Keratinocyte (primary cell): ENCODE results near the gene ETV3L. TPM values are rescaled to one million over a fixed set of nuclear protein-coding genes. Genes with fewer than 3 reads are reported as not detected.

Experiments
- DNase-seq: peaks from one replicate; pipeline ENCODE4 v3.0.0-alpha.2; 2011; ENCODE audit warnings: low read depth, missing footprints, low spot score
- FAIRE-seq: peaks from 2 replicates; lab custom pipeline; 2011; peaks lifted over from hg19 to GRCh38; lab: Jason Lieb, UNC
- H2AFZ ChIP-seq: 2 replicates; pipeline ENCODE4 v1.6.0; 2012; ENCODE audit warnings: low read length, control low read depth, inconsistent platforms; ENCODE audit not compliant: control insufficient read depth
- H3K27ac ChIP-seq: 2 replicates; pipeline ENCODE4 v1.5.1; 2011; ENCODE audit warnings: low read length; ENCODE audit not compliant: control insufficient read depth, insufficient read depth
- H3K27me3 ChIP-seq: 3 replicates; pipeline ENCODE4 v1.6.0; 2011; ENCODE audit warnings: low read length; ENCODE audit not compliant: control insufficient read depth, insufficient read depth; ENCODE audit errors: extremely low read depth
- H3K36me3 ChIP-seq, 2 experiments: 2 replicates in 1 of 2; 3 replicates in 1 of 2; pipeline ENCODE4 v1.5.1; 2011; ENCODE audit warnings: low read length in 2 of 2, mild to moderate bottlenecking in 1 of 2; ENCODE audit not compliant: control insufficient read depth in 2 of 2, insufficient read depth in 2 of 2; ENCODE audit errors: extremely low read depth in 1 of 2
- H3K4me1 ChIP-seq: 3 replicates; pipeline ENCODE4 v1.5.1; 2011; ENCODE audit warnings: low read length; ENCODE audit not compliant: control insufficient read depth, insufficient read depth; ENCODE audit errors: extremely low read depth
- H3K4me2 ChIP-seq: 3 replicates; pipeline ENCODE4 v1.6.0; 2011; ENCODE audit warnings: low read depth, low read length; ENCODE audit not compliant: control insufficient read depth, insufficient read depth; ENCODE audit errors: extremely low read depth
- H3K4me3 ChIP-seq, 3 experiments: fragments of 200-600 bp in 1 of 3; sonication (generic) in 1 of 3; 2 replicates in 2 of 3; 3 replicates in 1 of 3; pipeline ENCODE4 v1.5.1; 2011 to 2016; ENCODE audit warnings: low read length in 3 of 3, mild to moderate bottlenecking in 3 of 3, control low read depth in 2 of 3, inconsistent platforms in 1 of 3, low read depth in 1 of 3, mixed read lengths in 1 of 3, mixed run types in 1 of 3, moderate library complexity in 1 of 3; ENCODE audit not compliant: control insufficient read depth in 2 of 3, insufficient read depth in 2 of 3; ENCODE audit errors: extremely low read depth in 1 of 3
- H3K79me2 ChIP-seq: 2 replicates; pipeline ENCODE4 v1.6.0; 2012; ENCODE audit warnings: low read length; ENCODE audit not compliant: control insufficient read depth, insufficient read depth
- H3K9ac ChIP-seq: 3 replicates; pipeline ENCODE4 v1.6.0; 2011; ENCODE audit warnings: low read length; ENCODE audit not compliant: control insufficient read depth, insufficient read depth; ENCODE audit errors: extremely low read depth
- H3K9me1 ChIP-seq: 3 replicates; pipeline ENCODE4 v1.6.0; 2011; ENCODE audit warnings: low read length; ENCODE audit not compliant: control insufficient read depth, insufficient read depth; ENCODE audit errors: extremely low read depth
- H3K9me3 ChIP-seq: 2 replicates; pipeline ENCODE4 v1.5.1; 2012; ENCODE audit warnings: low read depth, low read length; ENCODE audit not compliant: control insufficient read depth
- H4K20me1 ChIP-seq: 3 replicates; pipeline ENCODE4 v1.6.0; 2011; ENCODE audit warnings: low read length; ENCODE audit not compliant: control insufficient read depth, insufficient read depth; ENCODE audit errors: extremely low read depth
- CTCF ChIP-seq, 3 experiments: IDR thresholded peaks in 1 of 3; conservative IDR thresholded peaks in 1 of 3; optimal IDR thresholded peaks in 1 of 3; 2 replicates in 2 of 3; 3 replicates in 1 of 3; pipeline versions ENCODE3 to v1.5.1; 2011; ENCODE audit warnings: low read length in 3 of 3, mild to moderate bottlenecking in 3 of 3, moderate library complexity in 2 of 3, control low read depth in 1 of 3, inconsistent platforms in 1 of 3; ENCODE audit not compliant: insufficient read depth in 2 of 3; ENCODE audit errors: extremely low read depth in 1 of 3
- EZH2 ChIP-seq: IDR thresholded peaks from one replicate; pipeline ENCODE4 v1.6.1; 2012; ENCODE audit warnings: inconsistent platforms, mild to moderate bottlenecking, low read length, moderate library complexity
- dilution Hi-C: fragments of 300-500 bp; cut with MboI; formaldehyde crosslinking; loops from one replicate; pipeline ENCODE4 v1.7.0; 2020; ENCODE audit warnings: low sequenced_read_pairs; ENCODE audit not compliant: extremely low pct_ligation_motif_present
- polyA plus RNA-seq, 5 experiments: library from polyadenylated mRNA; depleted of rRNA in 3 of 5; stranded (reverse) in 3 of 5; stranded (forward) in 1 of 5; unstranded in 1 of 5; fragments of >200 nt; gene quantifications; 1 replicate in 1 of 5; 2 replicates in 3 of 5; 3 replicates in 1 of 5; pipeline versions ENCODE4 v1.2.1 to v1.2.3, GENCODE V29; 2011 to 2012; ENCODE audit warnings: missing spikeins in 2 of 5, low read depth in 1 of 5, low replicate concordance in 1 of 5

Gene ETV3L
- polyA plus RNA-seq, 1 donor (not counting 4 experiments of a cell fraction or from before 2014, with no cell fraction given) = not detected

- Histone ChIP-seq H4K20me1 (no peaks in the 10 kb centered on the region), H3K36me3 (no peaks in the 10 kb centered on the region), H3K27me3 (no peaks in the 10 kb centered on the region), H3K27ac (no peak overlapping the region), H3K79me2 (no peaks in the 10 kb centered on the region), H3K9me1 (no peaks in the 10 kb centered on the region), H2AFZ (no peak overlapping the region), H3K4me3 (no peak overlapping the region), H3K9ac (no peak overlapping the region), H3K4me2 (no peak overlapping the region), H3K4me1 (peaks cover 3% of the 10 kb centered on the region), H3K9me3 (no peaks in the 10 kb centered on the region)
- dilution Hi-C loops = no loop called here
- DNase-seq = no peak
- TF ChIP-seq EZH2 (no peak), CTCF (optimal IDR thresholded peaks at IDR 0.05 in 1 of 3, IDR thresholded peaks at IDR 0.05 in 1 of 3, conservative IDR thresholded peaks at IDR 0.05 in 1 of 3; ENCODE audit: extremely low read depth in 1 of 3, insufficient read depth in 2 of 3, low read length in 3 of 3) (no peak)
- no peak for FAIRE-seq
These were observed 6.8 kb downstream of the ETV3L start for GRCh38 chr1:157092831-157093230.

DNA sequence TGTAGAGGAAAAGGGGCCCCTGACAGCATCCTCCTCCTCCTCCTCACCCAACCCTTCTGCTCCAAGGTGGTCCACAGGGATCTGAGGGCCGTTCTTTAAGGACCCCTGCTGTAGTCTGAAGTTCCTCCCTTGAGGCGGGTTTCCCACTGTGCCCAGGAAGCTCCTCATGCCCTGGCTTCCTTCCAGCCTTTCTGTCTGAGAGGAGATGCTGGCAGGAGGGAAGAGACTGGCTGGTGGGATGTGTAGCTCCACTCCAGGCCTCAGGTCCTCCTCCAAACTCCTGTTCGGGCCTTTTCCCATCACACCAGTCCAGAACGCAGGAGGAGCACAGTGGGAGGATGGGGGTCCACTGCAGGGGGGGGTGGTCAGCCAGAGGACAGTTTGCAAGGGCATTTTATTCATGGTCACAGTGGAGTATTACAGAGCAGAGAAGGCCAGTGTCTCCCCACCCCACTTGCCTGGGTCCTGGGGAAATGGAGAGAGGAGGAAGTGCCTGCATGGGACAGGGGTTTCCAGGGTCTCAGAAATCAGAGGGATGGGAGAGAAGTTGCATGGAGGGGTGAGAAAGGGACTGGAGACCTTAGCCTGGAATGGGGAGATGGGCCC, 7.8 kb downstream of the ETV3L start:
- Histone ChIP-seq H3K9me3 (no peaks in the 10 kb centered on the region), H2AFZ (no peak overlapping the region), H3K4me1 (peaks cover 3% of the 10 kb centered on the region), H3K36me3 (no peaks in the 10 kb centered on the region), H3K27me3 (no peaks in the 10 kb centered on the region), H3K9ac (no peak overlapping the region), H3K4me2 (no peak overlapping the region), H3K4me3 (no peak overlapping the region), H3K79me2 (no peaks in the 10 kb centered on the region), H4K20me1 (no peaks in the 10 kb centered on the region), H3K9me1 (no peaks in the 10 kb centered on the region), H3K27ac (no peak overlapping the region)
- dilution Hi-C loops = no loop called here
- DNase-seq (no peak), FAIRE-seq (no peak)
- TF ChIP-seq CTCF (optimal IDR thresholded peaks at IDR 0.05 in 1 of 3, IDR thresholded peaks at IDR 0.05 in 1 of 3, conservative IDR thresholded peaks at IDR 0.05 in 1 of 3; ENCODE audit: extremely low read depth in 1 of 3, insufficient read depth in 2 of 3, low read length in 3 of 3) = no peak
- TF ChIP-seq EZH2 = no peak
